ENCODE data around the gene GTF2A1.

GRCh38 chr14:81138429-81138828, 82.3 kb downstream of the GTF2A1 start:
- TF ChIP-seq EZH2 (IDR thresholded peaks at IDR 0.05; ENCODE audit: insufficient read depth, poor library complexity, severe bottlenecking): no peak
- TF ChIP-seq EZH2phosphoT487 (IDR thresholded peaks at IDR 0.05; ENCODE audit: insufficient read depth, low read depth): no peak
